Daoy (cell line): Measurements from ENCODE around the gene FHOD3. TPM values are rescaled to one million over a fixed set of nuclear protein-coding genes. Genes with fewer than 3 reads are reported as not detected.

Experiments used
- DNase-seq: peaks from one replicate; pipeline ENCODE4 v3.0.0-alpha.2; 2015; ENCODE audit warnings: low read depth
- total RNA-seq: library from RNA; depleted of rRNA; stranded (reverse); fragments of >200 nt; shearing (Covaris generic); gene quantifications from 2 replicates; pipeline ENCODE4 v1.2.3, GENCODE V29; 2014

The FHOD3 gene
- total RNA-seq, 1 experiment from 2014 or later = 17.8 TPM

GRCh38 chr18:36593641-36594040 lies 296.1 kb downstream of the FHOD3 start:
- DNase-seq = no peak

DNA sequence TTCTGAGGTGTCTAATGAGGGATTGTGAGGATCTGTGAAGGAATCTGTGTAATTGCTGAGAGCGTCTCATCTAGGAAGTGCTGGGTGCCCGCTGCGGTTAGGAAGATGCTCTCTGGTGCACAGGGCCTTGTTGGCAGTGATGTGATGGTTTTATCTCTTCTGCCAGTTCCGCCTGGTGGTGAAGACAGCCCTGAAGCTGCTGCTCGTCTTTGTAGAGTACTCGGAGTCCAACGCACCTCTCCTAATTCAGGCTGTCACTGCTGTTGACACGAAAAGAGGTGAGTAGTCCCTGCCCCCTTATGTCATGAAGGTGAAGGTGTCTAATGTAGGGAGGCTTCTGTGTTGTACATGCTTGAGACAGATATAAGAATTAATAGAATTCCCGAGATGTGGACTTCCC lies 297.1 kb downstream of the FHOD3 start:
- no peak for DNase-seq

DNA sequence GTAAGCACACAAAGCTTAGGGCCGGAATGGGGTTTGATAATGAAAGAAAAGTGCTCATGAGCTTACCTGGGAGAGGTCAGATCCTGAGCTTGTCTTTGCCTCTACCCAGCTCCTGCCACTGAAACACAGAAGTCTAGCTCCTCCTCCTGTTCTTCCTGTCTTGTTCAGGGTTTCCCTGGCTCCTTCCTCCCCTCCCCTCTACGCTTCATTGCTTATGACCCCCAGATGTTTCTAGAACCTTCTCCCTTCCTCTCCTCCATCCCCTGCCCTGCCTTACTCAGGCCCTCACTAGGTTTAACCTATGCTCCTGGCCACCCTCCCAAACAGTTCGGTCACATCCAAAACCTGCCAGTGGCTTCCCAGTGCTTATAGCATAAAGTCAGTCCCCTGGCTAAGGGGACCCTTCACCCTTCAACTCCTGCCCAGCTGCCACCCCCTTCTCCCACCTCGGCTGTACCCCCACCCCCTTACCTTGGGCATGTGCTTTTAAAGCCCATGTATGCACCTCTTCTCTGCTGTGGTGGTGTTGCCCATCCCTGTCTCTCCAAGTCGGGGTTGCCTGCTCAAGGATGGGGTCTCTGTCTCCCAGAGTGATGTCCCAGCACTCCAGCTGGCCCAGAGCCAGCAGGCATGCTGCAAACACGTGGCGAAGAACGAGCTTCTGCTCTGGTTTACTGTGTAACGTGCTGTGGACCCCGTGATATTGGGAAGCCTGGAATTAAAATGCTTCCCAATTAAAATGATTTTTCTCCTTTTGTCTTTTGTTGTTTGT lies 297.7 kb downstream of the FHOD3 start:
- no peak for DNase-seq

DNA sequence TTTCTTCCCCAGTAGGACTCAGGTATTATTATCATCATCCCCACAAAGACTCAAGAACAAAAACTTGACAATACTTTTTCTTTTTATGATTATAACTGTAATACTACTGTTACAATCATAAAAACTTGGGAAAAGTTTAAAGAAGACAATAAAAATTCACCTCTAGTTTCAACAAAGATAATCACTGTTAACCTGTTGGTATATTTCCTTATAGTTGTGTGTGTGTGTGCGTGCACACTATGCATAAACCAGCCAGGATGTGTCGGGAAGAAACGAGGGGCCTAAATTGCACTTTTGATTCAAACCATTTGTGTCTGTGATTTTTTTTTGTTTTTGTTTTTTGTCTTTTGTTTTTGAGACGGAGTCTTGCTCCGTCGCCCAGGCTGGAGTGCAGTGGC lies 298.3 kb downstream of the FHOD3 start:
- DNase-seq = no peak

GRCh38 chr18:36597636-36598035 lies 300.1 kb downstream of the FHOD3 start:
- no peak for DNase-seq

- DNase-seq = no peak
Observed at GRCh38 chr18:36600548-36600947, 303.0 kb downstream of the FHOD3 start.

- DNase-seq = no peak
Observed at GRCh38 chr18:36601316-36601715, 303.8 kb downstream of the FHOD3 start.

DNA sequence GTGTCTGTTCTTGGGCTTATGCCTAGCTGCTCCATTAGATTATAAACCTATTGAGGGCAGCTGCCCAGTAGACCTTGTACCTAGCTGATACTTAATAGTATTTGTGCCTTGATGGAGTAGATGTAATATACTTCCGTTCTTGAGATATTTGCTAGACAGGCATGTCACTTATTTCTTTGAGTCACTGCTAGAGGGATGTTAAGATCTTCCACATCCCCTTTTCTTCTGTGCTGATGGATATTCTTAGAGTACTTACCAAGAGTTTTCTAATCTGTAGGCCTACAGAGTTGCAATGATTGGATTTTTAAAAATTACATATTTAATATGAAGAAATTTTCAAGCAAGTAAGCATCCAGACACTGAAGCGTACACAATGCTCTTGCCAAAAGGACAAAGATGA lies 304.6 kb downstream of the FHOD3 start:
- no peak for DNase-seq

GRCh38 chr18:36602620-36603019 lies 305.1 kb downstream of the FHOD3 start:
- no peak for DNase-seq

DNA sequence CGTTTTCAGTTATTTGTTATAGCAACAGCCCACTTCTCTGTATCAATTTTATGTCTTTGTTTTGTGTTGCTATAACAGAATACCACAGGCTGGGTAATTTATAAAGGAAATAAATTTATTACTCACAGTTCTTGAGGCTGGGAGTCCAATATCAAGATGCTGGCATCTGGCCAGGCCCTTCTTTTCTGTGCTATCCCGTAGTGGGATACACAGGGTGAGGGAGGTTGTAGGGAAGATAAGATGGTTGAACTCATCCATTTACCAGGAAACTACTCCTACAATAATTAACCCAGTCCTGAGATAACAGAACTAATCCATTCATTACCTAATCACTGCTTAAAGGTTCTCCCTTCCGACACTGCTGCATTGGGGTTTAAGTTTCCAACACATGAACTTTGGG lies 310.6 kb downstream of the FHOD3 start:
- no peak for DNase-seq

- DNase-seq = no peak
Observed at GRCh38 chr18:36610258-36610657, 312.7 kb downstream of the FHOD3 start.

DNA sequence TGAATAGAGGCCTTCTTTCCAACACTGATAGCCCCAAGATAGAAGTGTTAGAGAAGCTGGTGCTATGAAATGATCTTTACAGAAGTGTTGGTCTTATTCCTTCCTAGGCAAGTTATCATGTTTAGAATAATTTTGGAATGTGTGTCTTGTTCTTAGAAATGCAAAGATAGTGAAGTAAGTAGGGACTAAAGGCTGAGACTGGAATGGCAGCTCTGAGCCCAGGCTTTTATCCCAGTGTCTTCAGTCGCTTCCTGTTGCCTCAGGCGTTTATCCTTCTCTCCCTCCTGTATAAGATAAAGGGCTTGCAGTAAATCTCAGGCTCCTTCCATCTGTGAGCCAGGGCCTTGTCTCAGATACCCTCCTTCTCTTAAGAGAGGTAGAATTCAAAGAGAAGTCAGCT lies 313.1 kb downstream of the FHOD3 start:
- DNase-seq = no peak

GRCh38 chr18:36613069-36613468 lies 315.6 kb downstream of the FHOD3 start:
- no peak for DNase-seq

GRCh38 chr18:36613810-36614209 lies 316.3 kb downstream of the FHOD3 start:
- DNase-seq = no peak

DNA sequence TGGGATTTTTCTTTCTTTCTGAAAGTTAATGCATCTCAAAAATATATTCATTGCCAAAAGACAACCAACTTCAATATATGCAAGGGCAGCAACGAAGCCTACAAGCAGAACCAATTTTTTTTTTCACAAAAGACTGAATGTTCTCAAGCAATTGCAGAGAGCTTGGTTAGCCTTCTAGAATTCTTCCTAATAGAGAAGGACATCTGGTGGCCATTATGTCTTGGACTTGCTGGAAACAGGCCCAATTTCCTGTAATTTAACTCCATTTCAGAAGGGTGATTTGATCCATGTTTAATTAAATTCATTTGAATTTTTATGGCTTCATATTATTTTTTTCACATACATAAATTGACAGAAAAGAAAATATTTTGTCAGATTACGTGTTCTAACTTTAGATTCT lies 323.3 kb downstream of the FHOD3 start:
- DNase-seq = no peak

- no peak for DNase-seq
Observed at GRCh38 chr18:36622610-36623009, 325.1 kb downstream of the FHOD3 start.

DNA sequence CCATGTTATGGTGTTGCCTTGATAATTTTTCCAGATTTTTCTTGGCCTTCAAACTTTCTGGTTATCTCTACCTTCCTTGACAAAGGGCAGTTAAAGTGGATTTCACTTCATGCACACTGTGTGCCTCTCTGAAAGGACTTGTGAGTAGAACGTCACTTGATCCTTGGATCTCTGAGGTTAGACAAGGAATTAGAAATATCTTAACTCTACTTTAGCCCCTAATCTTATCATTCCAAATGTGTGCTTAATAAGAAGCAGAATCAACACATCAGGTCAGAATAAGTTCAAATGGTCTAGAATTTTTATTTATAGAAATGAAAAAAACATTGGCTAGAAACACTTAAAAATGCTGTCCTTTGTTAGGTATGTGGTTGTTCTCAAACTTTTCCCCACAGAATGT lies 325.6 kb downstream of the FHOD3 start:
- DNase-seq = no peak

- no peak for DNase-seq
Observed at GRCh38 chr18:36623681-36624190, 326.2 kb downstream of the FHOD3 start.

DNA sequence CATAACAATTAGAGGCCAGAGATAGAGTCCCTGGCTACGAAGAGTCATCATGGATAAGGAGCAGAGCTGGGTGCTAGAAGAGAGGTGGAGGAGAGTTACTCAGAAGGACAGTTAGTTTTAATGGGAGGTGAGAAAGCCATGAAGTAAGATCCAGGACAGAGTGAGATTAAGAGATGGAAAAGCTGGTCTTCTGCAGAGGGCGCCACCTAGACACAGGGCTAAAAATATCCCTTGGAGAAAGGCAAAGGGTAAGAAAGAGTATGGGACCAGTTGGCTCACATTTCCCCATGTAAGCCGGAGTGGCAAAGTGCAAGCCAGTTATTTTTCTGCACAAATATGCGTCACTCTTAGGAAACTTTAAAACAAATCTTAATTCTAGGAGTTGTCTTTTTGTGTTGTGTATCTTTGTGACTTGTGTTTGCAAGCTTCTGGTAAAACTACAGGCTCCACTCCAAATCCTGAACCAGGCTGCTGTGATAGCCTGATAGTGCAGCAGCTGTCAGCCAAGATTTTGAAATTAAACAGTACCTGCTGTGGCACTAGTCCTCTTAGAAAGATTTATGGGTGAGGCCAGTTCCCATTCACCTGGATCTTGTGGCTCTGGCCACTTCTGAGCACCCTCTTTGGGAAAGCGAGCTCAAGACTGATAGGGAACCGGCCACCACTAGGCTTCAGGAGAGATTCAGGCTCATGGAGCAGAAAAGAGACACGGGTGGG lies 327.1 kb downstream of the FHOD3 start:
- DNase-seq = no peak

GRCh38 chr18:36625386-36625785 lies 327.9 kb downstream of the FHOD3 start:
- no peak for DNase-seq

DNA sequence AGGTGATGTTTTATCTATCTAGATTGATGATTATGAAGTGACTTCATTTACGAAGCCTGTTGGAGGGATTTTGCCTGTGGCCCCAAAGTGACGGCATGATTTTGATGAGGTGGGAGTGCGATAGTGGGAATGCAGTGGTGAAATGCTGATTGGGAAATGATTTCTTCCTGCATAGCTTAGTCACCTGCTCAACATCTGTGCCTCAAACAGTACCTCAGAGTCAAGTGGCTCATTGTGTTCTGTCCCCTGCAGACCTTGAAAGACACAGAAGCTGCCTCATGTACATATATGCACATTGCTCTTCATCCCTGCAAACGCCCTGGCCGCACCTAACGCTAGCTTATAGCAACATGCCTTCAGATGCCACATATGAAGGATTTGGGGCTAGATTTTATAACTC lies 330.1 kb downstream of the FHOD3 start:
- no peak for DNase-seq

DNA sequence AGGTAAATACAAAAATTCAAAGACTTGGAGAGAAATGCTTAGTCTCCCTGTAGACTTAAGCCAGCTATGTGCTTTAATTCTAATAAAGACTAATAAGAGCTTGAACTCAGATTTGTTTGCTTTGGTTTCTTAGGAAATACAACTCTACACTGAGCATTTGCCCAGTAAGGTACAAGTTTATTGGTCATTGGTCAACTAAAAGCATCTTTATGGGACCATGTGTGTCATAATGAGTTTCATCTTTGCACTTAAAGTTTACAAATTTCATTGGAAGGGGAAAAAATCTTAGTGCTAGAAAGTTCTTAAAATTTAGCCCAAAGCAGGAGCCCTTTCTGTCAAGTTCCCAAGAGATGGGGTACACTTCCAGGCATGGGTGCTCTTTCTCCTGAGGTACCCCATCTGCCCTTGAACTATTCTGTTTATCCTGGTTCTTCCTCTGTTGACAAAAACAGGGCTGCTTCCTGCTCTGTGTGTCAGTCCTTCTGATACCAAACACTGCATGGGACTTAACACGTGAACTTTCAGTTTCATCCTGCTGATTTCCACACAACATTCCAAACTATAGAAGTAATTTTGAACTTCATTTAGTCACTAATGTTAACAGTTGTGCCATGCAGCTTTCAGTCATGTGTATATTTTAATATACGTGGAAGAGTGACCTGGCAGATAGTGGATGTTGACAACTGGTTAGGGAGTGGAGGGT lies 331.1 kb downstream of the FHOD3 start:
- DNase-seq = no peak

DNA sequence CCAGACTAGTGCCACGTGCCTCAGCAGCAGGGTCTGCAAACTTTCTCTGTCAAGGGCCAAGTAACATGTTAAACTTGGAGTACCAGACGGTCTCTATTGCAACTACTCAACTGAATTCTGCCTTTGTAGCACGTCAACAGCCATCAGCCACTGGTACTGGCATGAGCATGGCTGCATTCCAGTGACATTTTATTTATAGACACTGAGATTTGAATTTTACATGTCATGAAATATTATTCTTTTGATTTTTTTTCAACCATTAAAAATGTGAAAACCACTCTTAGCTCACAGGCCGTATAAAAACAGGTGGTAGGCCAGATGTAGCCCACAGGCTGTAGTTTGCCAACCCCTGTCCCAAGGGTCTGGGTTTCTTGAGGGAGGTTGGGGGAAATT lies 331.6 kb downstream of the FHOD3 start:
- no peak for DNase-seq
